A673 (cell line): Measurements from ENCODE around the gene MYO5B.

Experiments
- CTCF ChIP-seq: fragments of 300-800, 200-600 bp; sonication (generic); conservative IDR thresholded peaks from 2 replicates; pipeline ENCODE4 v1.5.1; 2017; ENCODE audit warnings: low read depth, mild to moderate bottlenecking, antibody characterized with exemption, low read length, moderate library complexity, mixed read lengths
- EZH2 ChIP-seq: fragments of 200-600 bp; sonication (generic); IDR thresholded peaks from 2 replicates; pipeline ENCODE4 v1.6.1; 2017; ENCODE audit warnings: borderline replicate concordance, low read depth, mild to moderate bottlenecking, mixed read lengths, antibody characterized with exemption, low read length; ENCODE audit not compliant: poor library complexity, severe bottlenecking

GRCh38 chr18:49875783-49876182 is 319.2 kb downstream of the MYO5B start:
- TF ChIP-seq EZH2 (no peak), CTCF (no peak)
